H9 (cell line): Measurements from ENCODE around the gene ALB. TPM values are rescaled to one million over a fixed set of nuclear protein-coding genes. Genes with fewer than 3 reads are reported as not detected.

ENCODE experiments used
- DNase-seq: peaks from one replicate; pipeline ENCODE4 v3.0.0-alpha.2; 2017
- H2AFZ ChIP-seq: one replicate; pipeline ENCODE4 v1.6.1; 2013; ENCODE audit warnings: mild to moderate bottlenecking, low read length, control low read depth, moderate library complexity
- H2AK5ac ChIP-seq: 2 replicates; pipeline ENCODE4 v1.6.1; 2013; ENCODE audit warnings: low read length, control low read depth, mixed read lengths; ENCODE audit not compliant: insufficient read length
- H2BK120ac ChIP-seq: one replicate; pipeline ENCODE4 v1.6.1; 2013; ENCODE audit warnings: low read depth, mild to moderate bottlenecking, low read length, control low read depth, inconsistent platforms; ENCODE audit not compliant: poor library complexity, severe bottlenecking
- H2BK12ac ChIP-seq: 2 replicates; pipeline ENCODE4 v1.6.1; 2013; ENCODE audit warnings: low read length, control low read depth, mixed read lengths, low read depth; ENCODE audit not compliant: insufficient read length
- H2BK15ac ChIP-seq: 2 replicates; pipeline ENCODE4 v1.6.1; 2013; ENCODE audit warnings: low read depth, low read length, control low read depth
- H2BK20ac ChIP-seq: one replicate; pipeline ENCODE4 v1.6.1; 2013; ENCODE audit warnings: low read depth, mild to moderate bottlenecking, low read length, control low read depth, inconsistent platforms; ENCODE audit not compliant: poor library complexity, severe bottlenecking
- H2BK5ac ChIP-seq: 2 replicates; pipeline ENCODE4 v1.6.1; 2013; ENCODE audit warnings: low read length, control low read depth, mixed read lengths; ENCODE audit not compliant: insufficient read length
- H3K14ac ChIP-seq: 2 replicates; pipeline ENCODE4 v1.6.1; 2013; ENCODE audit warnings: low read length, control low read depth; ENCODE audit not compliant: insufficient read depth
- H3K18ac ChIP-seq: 2 replicates; pipeline ENCODE4 v1.6.1; 2013; ENCODE audit warnings: low read depth, mild to moderate bottlenecking, mixed read lengths, low read length, control low read depth; ENCODE audit not compliant: insufficient read length
- H3K23ac ChIP-seq: 2 replicates; pipeline ENCODE4 v1.6.1; 2013; ENCODE audit warnings: low read length, control low read depth, mixed read lengths, low read depth; ENCODE audit not compliant: insufficient read length
- H3K23me2 ChIP-seq: 2 replicates; pipeline ENCODE4 v1.6.1; 2013; ENCODE audit warnings: low read depth, mild to moderate bottlenecking, mixed read lengths, low read length, control low read depth; ENCODE audit not compliant: insufficient read length, poor library complexity, severe bottlenecking
- H3K27ac ChIP-seq: 2 replicates; pipeline ENCODE4 v1.5.1; 2013; ENCODE audit warnings: low read length, control low read depth, mixed read lengths, low read depth; ENCODE audit not compliant: insufficient read length
- H3K27me3 ChIP-seq: 2 replicates; pipeline ENCODE4 v1.6.1; 2013; ENCODE audit warnings: low read length, control low read depth, inconsistent platforms; ENCODE audit not compliant: insufficient read depth
- H3K4ac ChIP-seq: 2 replicates; pipeline ENCODE4 v1.6.1; 2013; ENCODE audit warnings: low read depth, mild to moderate bottlenecking, control low read depth, inconsistent platforms, low read length, moderate library complexity
- H3K4me1 ChIP-seq: 2 replicates; pipeline ENCODE4 v1.6.1; 2013; ENCODE audit warnings: low read length, control low read depth, inconsistent platforms; ENCODE audit not compliant: insufficient read depth
- H3K4me2 ChIP-seq: 2 replicates; pipeline ENCODE4 v1.6.1; 2013; ENCODE audit warnings: low read length, control low read depth, mixed read lengths; ENCODE audit not compliant: insufficient read length, insufficient read depth
- H3K56ac ChIP-seq: 2 replicates; pipeline ENCODE4 v1.6.1; 2013; ENCODE audit warnings: low read depth, mild to moderate bottlenecking, mixed read lengths, low read length, control low read depth; ENCODE audit not compliant: insufficient read length
- H3K79me1 ChIP-seq: 2 replicates; pipeline ENCODE4 v1.6.1; 2013; ENCODE audit warnings: low read depth, mild to moderate bottlenecking, moderate library complexity, low read length, control low read depth, inconsistent platforms; ENCODE audit not compliant: insufficient read depth, poor library complexity, severe bottlenecking
- H3K79me2 ChIP-seq: 2 replicates; pipeline ENCODE4 v1.6.1; 2013; ENCODE audit warnings: low read length, control low read depth, inconsistent platforms; ENCODE audit not compliant: insufficient read depth
- H3K9ac ChIP-seq: 2 replicates; pipeline ENCODE4 v1.6.1; 2013; ENCODE audit warnings: low read length, control low read depth, mixed read lengths; ENCODE audit not compliant: insufficient read length; ENCODE audit errors: extremely low read depth
- H3K9me3 ChIP-seq: one replicate; pipeline ENCODE4 v1.6.1; 2013; ENCODE audit warnings: low read depth, low read length, inconsistent platforms; ENCODE audit not compliant: control insufficient read depth
- H3T11ph ChIP-seq: one replicate; pipeline ENCODE4 v1.6.1; 2013; ENCODE audit warnings: mild to moderate bottlenecking, low read length, control low read depth, inconsistent platforms
- H4K20me1 ChIP-seq: one replicate; pipeline ENCODE4 v1.6.1; 2013; ENCODE audit not compliant: control insufficient read depth, insufficient read length, insufficient read depth
- H4K5ac ChIP-seq: 2 replicates; pipeline ENCODE4 v1.6.1; 2013; ENCODE audit warnings: low read depth, mild to moderate bottlenecking, mixed read lengths, low read length, control low read depth; ENCODE audit not compliant: insufficient read length
- H4K8ac ChIP-seq: replicated peaks from 2 replicates; pipeline ENCODE4 v1.6.1; 2013; ENCODE audit warnings: low read length, control low read depth, mixed read lengths, low read depth; ENCODE audit not compliant: insufficient read length
- H4K91ac ChIP-seq: 2 replicates; pipeline ENCODE4 v1.6.1; 2013; ENCODE audit warnings: low read depth, mild to moderate bottlenecking, moderate library complexity, mixed read lengths, low read length, control low read depth; ENCODE audit not compliant: insufficient read length
- H3K27ac Mint-ChIP-seq, 3 experiments: 2 replicates in 2 of 3; 3 replicates in 1 of 3; pipeline ENCODE4 v1.8.0; 2020 to 2021; ENCODE audit warnings: mixed read lengths in 3 of 3, mild to moderate bottlenecking in 1 of 3, moderate library complexity in 1 of 3
- H3K27me3 Mint-ChIP-seq: 2 replicates; pipeline ENCODE4 v1.8.0; 2021; ENCODE audit warnings: low read depth, mild to moderate bottlenecking, moderate library complexity, mixed read lengths
- H3K36me3 Mint-ChIP-seq, 3 experiments: 2 replicates in 2 of 3; 3 replicates in 1 of 3; pipeline ENCODE4 v1.8.0; 2020 to 2021; ENCODE audit warnings: low read depth in 3 of 3, mixed read lengths in 3 of 3; ENCODE audit not compliant: insufficient read depth in 1 of 3
- H3K4me1 Mint-ChIP-seq, 2 experiments: 2 replicates each; pipeline ENCODE4 v1.8.0; 2020; ENCODE audit warnings: mixed read lengths in 2 of 2
- H3K4me3 Mint-ChIP-seq, 2 experiments: 2 replicates in 1 of 2; 3 replicates in 1 of 2; pipeline ENCODE4 v1.8.0; 2020 to 2021; ENCODE audit warnings: mild to moderate bottlenecking in 2 of 2, mixed read lengths in 2 of 2, moderate library complexity in 1 of 2
- H3K9me3 Mint-ChIP-seq, 2 experiments: 2 replicates in 1 of 2; 3 replicates in 1 of 2; pipeline ENCODE4 v1.8.0; 2020; ENCODE audit warnings: mild to moderate bottlenecking in 2 of 2, mixed read lengths in 2 of 2, moderate library complexity in 1 of 2
- CTCF ChIP-seq: fragments of 200-600 bp; sonication (generic); conservative IDR thresholded peaks from 3 replicates; pipeline ENCODE4 v1.8.0; 2021; ENCODE audit warnings: antibody characterized with exemption, mild to moderate bottlenecking
- WGBS: extraction: QIAGEN DNeasy Blood & Tissue Kit; methylation state at CpG from one replicate; pipeline ENCODE4 v1.1.7; 2013; ENCODE audit warnings: missing lambda C conversion rate, low lambda C conversion rate, mixed read lengths; ENCODE audit not compliant: insufficient read length; ENCODE audit errors: extremely low coverage; 5-methylcytosine and 5-hydroxymethylcytosine counted together
- total RNA-seq: library from RNA; stranded (reverse); gene quantifications from 2 replicates; pipeline ENCODE4 v1.2.1, GENCODE V29; 2021

ALB gene
- total RNA-seq, 1 experiment from 2014 or later: not detected

GRCh38 chr4:73416423-73417087, 12.5 kb downstream of the ALB start:
- Histone ChIP-seq H4K5ac (no peak overlapping the region), H4K91ac (no peak overlapping the region), H3K14ac (no peak overlapping the region), H3K23me2 (no peaks in the 10 kb centered on the region), H2BK15ac (no peak overlapping the region), H4K20me1 (no peaks in the 10 kb centered on the region), H3K18ac (no peak overlapping the region), H3K27ac (no peak overlapping the region), H3K9ac (no peak overlapping the region), H3K79me1 (no peaks in the 10 kb centered on the region), H2AFZ (no peak overlapping the region), H4K8ac (no peak overlapping the region), H3K79me2 (no peaks in the 10 kb centered on the region), H3K4me2 (no peak overlapping the region), H3K4me1 (no peaks in the 10 kb centered on the region), H2AK5ac (no peak overlapping the region), H3K23ac (no peak overlapping the region), H2BK12ac (no peak overlapping the region), H3K27me3 (no peaks in the 10 kb centered on the region), H3T11ph (no peak overlapping the region), H3K4ac (no peak overlapping the region), H2BK120ac (no peak overlapping the region), H3K9me3 (no peaks in the 10 kb centered on the region), H2BK5ac (no peak overlapping the region), H3K56ac (no peak overlapping the region), H2BK20ac (no peak overlapping the region)
- H3K4me3 Mint-ChIP-seq: no peak overlapping the region
- H3K9me3 Mint-ChIP-seq: no peaks in the 10 kb centered on the region
- peaks cover 3 to 4% of the 10 kb centered on the region in 2 experiments; a peak in 3 of 4 replicates for H3K4me1 Mint-ChIP-seq
- H3K36me3 Mint-ChIP-seq: no peaks in the 10 kb centered on the region
- DNase-seq: no peak
- TF ChIP-seq CTCF: no peak
- H3K27me3 Mint-ChIP-seq: no peaks in the 10 kb centered on the region
- H3K27ac Mint-ChIP-seq: no peak overlapping the region; a peak in 1 of 7 replicates
- WGBS: no CpG with 5 or more reads among the region's 2 CpGs
